Right lobe of liver (tissue), 6 donors: ENCODE measurements around the gene PYGB. TPM values are rescaled to one million over a fixed set of nuclear protein-coding genes. Genes with fewer than 3 reads are reported as not detected.

Source experiments
- ATAC-seq, 4 donors: fragments of 200-7000 bp; cut with Tn5 transposase; one replicate each; pipeline ENCODE4 v1.9.1; 2020; ENCODE audit warnings: mild to moderate bottlenecking in 4 of 4, moderate library complexity in 4 of 4
- DNase-seq, 3 donors: peaks; one replicate each; pipeline ENCODE4 v3.0.0-alpha.2; 2020
- H3K27ac ChIP-seq, 3 donors: fragments of 200-600 bp; one replicate each; pipeline ENCODE4 v1.8.0; 2022
- H3K27me3 ChIP-seq, 2 donors: fragments of 200-600 bp; one replicate each; pipeline ENCODE4 v1.8.0; 2022
- H3K36me3 ChIP-seq, 4 donors: fragments of 200-600 bp; sonication (generic) in 1 of 4; one replicate each; pipeline versions ENCODE4 v1.5.1 to v1.8.0; 2017 to 2022; ENCODE audit warnings: control low read depth in 1 of 4
- H3K4me1 ChIP-seq, 4 donors: fragments of 200-600 bp; sonication (generic) in 1 of 4; one replicate each; pipeline versions ENCODE4 v1.5.1 to v1.8.0; 2017 to 2022; ENCODE audit warnings: control low read depth in 1 of 4
- H3K4me3 ChIP-seq, 3 donors: fragments of 200-600 bp; one replicate each; pipeline ENCODE4 v1.8.0; 2022
- H3K9me3 ChIP-seq, 4 donors: fragments of 200-600 bp; sonication (generic) in 1 of 4; one replicate each; pipeline versions ENCODE4 v1.5.1 to v1.8.0; 2017 to 2022; ENCODE audit warnings: control low read depth in 1 of 4
- POLR2A ChIP-seq: fragments of 450-650 bp; IDR thresholded peaks from one replicate; pipeline ENCODE4 v1.6.1; 2017; ENCODE audit warnings: antibody characterized with exemption, mild to moderate bottlenecking
- WGBS: methylation state at CpG from one replicate; pipeline ENCODE4 v1.1.6; 2018; ENCODE audit warnings: low coverage, low lambda C conversion rate; ENCODE audit not compliant: insufficient coverage; ENCODE audit errors: missing lambda C conversion rate; 5-methylcytosine and 5-hydroxymethylcytosine counted together
- intact Hi-C, 2 donors: fragments of 100-400 bp; cut with DNase I; formaldehyde crosslinking; loops; one replicate each; pipeline versions ENCODE4 v1.11.2 to v1.14.1; 2022
- total RNA-seq, 6 experiments: library from RNA; depleted of rRNA in 2 of 6; stranded (reverse); fragments of >200 nt in 2 of 6; fragmentation: NEBNext Ultra II Directional in 3 of 6; extraction: Animal tissue kit (Norgen Biotek cat#: 25700) in 3 of 6; gene quantifications; one replicate each; pipeline versions ENCODE4 v1.1.0 to v1.2.4, GENCODE V29; 2016 to 2023
- TF ChIP-seq, protein P1 (sequence below), 4 donors: fragments of 200-600 bp in 3 of 4; fragments of 450-650 bp in 1 of 4; IDR thresholded peaks; one replicate each; pipeline versions ENCODE4 v1.5.1 to v1.8.0; 2016 to 2022; ENCODE audit warnings: antibody characterized with exemption in 4 of 4, mild to moderate bottlenecking in 2 of 4
- donor health status: DM: no; HTN: yes; CAD: no.
- donor health status: DM: no; HTN: no; CAD: no.
- donor health status: DM: no; HTN: no; CAD: no.
- donor health status: DM: no; HTN: yes; CAD: no.
- donor health status: DM: no; HTN: yes; CAD: no.

Gene PYGB
- total RNA-seq, 6 experiments from 2014 or later = 6.6 to 27.4 (median 13.2) TPM

DNA sequence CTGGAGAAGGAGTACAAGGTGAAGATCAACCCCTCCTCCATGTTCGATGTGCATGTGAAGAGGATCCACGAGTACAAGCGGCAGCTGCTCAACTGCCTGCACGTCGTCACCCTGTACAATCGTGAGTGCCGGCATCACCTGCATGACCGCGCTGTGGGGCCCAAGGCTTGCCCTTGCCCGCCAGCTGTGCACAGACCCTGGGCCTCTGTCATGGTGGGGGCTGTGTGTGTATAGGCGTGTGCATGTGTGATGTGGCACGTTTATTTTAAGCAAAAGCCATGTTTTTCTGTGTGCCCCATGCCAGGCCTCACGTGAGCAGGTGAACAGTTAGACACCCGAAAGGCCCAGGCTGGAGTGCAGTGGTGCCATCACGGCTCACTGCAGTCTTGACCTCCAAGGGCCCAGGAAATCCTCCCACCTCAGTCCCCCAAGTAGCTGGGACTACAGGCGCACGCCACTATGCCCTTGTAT is 36.3 kb downstream of the PYGB start:
- H3K4me1 ChIP-seq = no peaks in the 10 kb centered on the region
- ATAC-seq (no peak), DNase-seq (peak; percentile 9 to 39 (median 31))
- 98% methylated on average over 6 of the region's 17 CpGs for WGBS
- no peak overlapping the region for H3K27ac ChIP-seq
- no peaks in the 10 kb centered on the region for H3K27me3 ChIP-seq
- TF ChIP-seq POLR2A = no peak
- TF ChIP-seq, protein P1, sequence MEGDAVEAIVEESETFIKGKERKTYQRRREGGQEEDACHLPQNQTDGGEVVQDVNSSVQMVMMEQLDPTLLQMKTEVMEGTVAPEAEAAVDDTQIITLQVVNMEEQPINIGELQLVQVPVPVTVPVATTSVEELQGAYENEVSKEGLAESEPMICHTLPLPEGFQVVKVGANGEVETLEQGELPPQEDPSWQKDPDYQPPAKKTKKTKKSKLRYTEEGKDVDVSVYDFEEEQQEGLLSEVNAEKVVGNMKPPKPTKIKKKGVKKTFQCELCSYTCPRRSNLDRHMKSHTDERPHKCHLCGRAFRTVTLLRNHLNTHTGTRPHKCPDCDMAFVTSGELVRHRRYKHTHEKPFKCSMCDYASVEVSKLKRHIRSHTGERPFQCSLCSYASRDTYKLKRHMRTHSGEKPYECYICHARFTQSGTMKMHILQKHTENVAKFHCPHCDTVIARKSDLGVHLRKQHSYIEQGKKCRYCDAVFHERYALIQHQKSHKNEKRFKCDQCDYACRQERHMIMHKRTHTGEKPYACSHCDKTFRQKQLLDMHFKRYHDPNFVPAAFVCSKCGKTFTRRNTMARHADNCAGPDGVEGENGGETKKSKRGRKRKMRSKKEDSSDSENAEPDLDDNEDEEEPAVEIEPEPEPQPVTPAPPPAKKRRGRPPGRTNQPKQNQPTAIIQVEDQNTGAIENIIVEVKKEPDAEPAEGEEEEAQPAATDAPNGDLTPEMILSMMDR (IDR thresholded peaks at IDR 0.05) = no peak
- no peaks in the 10 kb centered on the region for H3K9me3 ChIP-seq
- H3K36me3 ChIP-seq = peaks cover 0 to 4% (median 0%) of the 10 kb centered on the region in 4 donors
- H3K4me3 ChIP-seq = no peak overlapping the region
- intact Hi-C loops = no loop called here

- TF ChIP-seq, protein P1 (IDR thresholded peaks at IDR 0.05) = no peak
- no peak for TF ChIP-seq POLR2A
Observed at GRCh38 chr20:25285091-25285647, 37.3 kb downstream of the PYGB start.

GRCh38 chr20:25285856-25286798 is 38.2 kb downstream of the PYGB start:
- no peak overlapping the region for H3K4me3 ChIP-seq
- intact Hi-C loops = no loop called here
- TF ChIP-seq POLR2A = no peak
- TF ChIP-seq, protein P1 (IDR thresholded peaks at IDR 0.05) = no peak
- no peak overlapping the region for H3K27ac ChIP-seq
- H3K36me3 ChIP-seq = peaks cover 0 to 4% (median 0%) of the 10 kb centered on the region in 4 donors
- 93% methylated on average over 5 of the region's 24 CpGs for WGBS
- no peaks in the 10 kb centered on the region for H3K27me3 ChIP-seq
- ATAC-seq (no peak), DNase-seq (peak; percentile 17 to 53 (median 33))
- H3K4me1 ChIP-seq = no peaks in the 10 kb centered on the region
- no peaks in the 10 kb centered on the region for H3K9me3 ChIP-seq

More at GRCh38 chr20:25285091-25285647, 37.3 kb downstream of the PYGB start:
- intact Hi-C loops = no loop called here
- DNase-seq = peak; percentile 14 to 35 (median 31)
- Histone ChIP-seq H3K4me1 (no peaks in the 10 kb centered on the region), H3K36me3 (peaks cover 0 to 4% (median 0%) of the 10 kb centered on the region in 4 donors), H3K27me3 (no peaks in the 10 kb centered on the region), H3K4me3 (no peak overlapping the region), H3K27ac (no peak overlapping the region), H3K9me3 (no peaks in the 10 kb centered on the region)
- no peak for ATAC-seq
- WGBS = 90% methylated on average over 11 of the region's 26 CpGs

DNA sequence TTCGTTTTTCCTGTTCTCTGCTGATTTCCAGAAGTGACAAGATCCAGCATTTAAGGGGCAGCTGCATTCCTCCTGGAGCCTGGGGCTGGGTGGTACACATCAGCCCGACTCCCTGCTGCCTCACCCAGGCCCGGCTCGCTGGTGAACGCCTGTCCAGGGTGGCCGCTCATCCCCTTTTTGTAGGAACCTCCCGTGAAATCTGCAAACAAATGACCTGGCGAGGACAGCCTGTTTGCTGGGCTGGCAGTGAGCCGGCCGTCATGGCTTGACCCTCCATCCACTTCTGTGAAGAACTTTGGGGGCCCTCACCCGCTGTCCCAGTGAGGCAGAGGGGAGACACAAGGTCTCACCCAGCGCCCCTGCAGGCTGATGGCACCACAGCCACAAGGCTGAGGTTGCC is 39.0 kb downstream of the PYGB start:
- Histone ChIP-seq H3K36me3 (peaks cover 0 to 4% (median 0%) of the 10 kb centered on the region in 4 donors), H3K27me3 (no peaks in the 10 kb centered on the region), H3K27ac (no peak overlapping the region), H3K4me3 (no peak overlapping the region), H3K9me3 (no peaks in the 10 kb centered on the region), H3K4me1 (no peaks in the 10 kb centered on the region)
- no peak for ATAC-seq
- peak; percentile 10 to 25 (median 22) for DNase-seq
- 100% methylated on average over 2 of the region's 12 CpGs for WGBS
- TF ChIP-seq, protein P1 (IDR thresholded peaks at IDR 0.05) = no peak
- no peak for TF ChIP-seq POLR2A
- intact Hi-C loops = no loop called here
